ENCODE measurements around the gene MACF1. TPM values are rescaled to one million over a fixed set of nuclear protein-coding genes. Genes with fewer than 3 reads are reported as not detected.
A peak's percentile ranks its signal among the peaks of the same experiment; 100 is the strongest.

Gene MACF1
- total and polyA plus RNA-seq, 4 donors, result 23.3 to 216 (median 51.2) TPM

GRCh38 chr1:39484564-39484963 is 280.1 kb downstream of the MACF1 start:
- no peak for TF ChIP-seq HNF4G (IDR thresholded peaks at IDR 0.05)
- no peak for TF ChIP-seq ZBTB33 (IDR thresholded peaks at IDR 0.05)
- no peak for TF ChIP-seq MAX (IDR thresholded peaks at IDR 0.05)
- TF ChIP-seq RXRA (IDR thresholded peaks at IDR 0.05), result no peak
- TF ChIP-seq TAF1 (conservative IDR thresholded peaks at IDR 0.05), result no peak
- no peak for TF ChIP-seq CTCF (IDR thresholded peaks at IDR 0.05; ENCODE audit: low read depth, low read length, missing input control)
- no peak for TF ChIP-seq JUND (IDR thresholded peaks at IDR 0.05)
- no peak for TF ChIP-seq ATF3 (IDR thresholded peaks at IDR 0.05)
- TF ChIP-seq NR2F2 (IDR thresholded peaks at IDR 0.05), result no peak
- Histone ChIP-seq H3K4me1 (ENCODE audit: control insufficient read depth in 4 of 4, insufficient read depth in 4 of 4, low read length in 3 of 4) (no peaks in the 10 kb centered on the region), H3K27me3 (ENCODE audit: control insufficient read depth in 4 of 4, insufficient read depth in 4 of 4, low read length in 3 of 4) (no peaks in the 10 kb centered on the region), H3K9me3 (ENCODE audit: control insufficient read depth in 4 of 4, low read length in 3 of 4) (no peaks in the 10 kb centered on the region), H3K4me3 (ENCODE audit: low read depth in 1 of 3, low read length in 3 of 3) (no peak overlapping the region), H3K36me3 (ENCODE audit: control insufficient read depth in 4 of 4, insufficient read depth in 3 of 4, low read depth in 1 of 4, low read length in 3 of 4) (peaks cover 14 to 60% (median 57%) of the 10 kb centered on the region in 4 donors), H3K9ac (ENCODE audit: low read depth in 1 of 2, low read length in 2 of 2) (no peak overlapping the region), H3K27ac (ENCODE audit: low read depth in 1 of 2, low read length in 2 of 2) (no peak overlapping the region)
- 95% methylated on average over 7 of the region's 7 CpGs for WGBS
- no peak for DNase-seq (ENCODE audit: low spot score)

GRCh38 chr1:39485046-39485803 is 280.7 kb downstream of the MACF1 start:
- Histone ChIP-seq H3K27ac (ENCODE audit: low read depth in 1 of 2, low read length in 2 of 2) (no peak overlapping the region), H3K9ac (ENCODE audit: low read depth in 1 of 2, low read length in 2 of 2) (no peak overlapping the region), H3K4me1 (ENCODE audit: control insufficient read depth in 4 of 4, insufficient read depth in 4 of 4, low read length in 3 of 4) (no peaks in the 10 kb centered on the region), H3K9me3 (ENCODE audit: control insufficient read depth in 4 of 4, low read length in 3 of 4) (no peaks in the 10 kb centered on the region), H3K36me3 (ENCODE audit: control insufficient read depth in 4 of 4, insufficient read depth in 3 of 4, low read depth in 1 of 4, low read length in 3 of 4) (peaks cover 11 to 54% (median 51%) of the 10 kb centered on the region in 4 donors), H3K27me3 (ENCODE audit: control insufficient read depth in 4 of 4, insufficient read depth in 4 of 4, low read length in 3 of 4) (no peaks in the 10 kb centered on the region), H3K4me3 (ENCODE audit: low read depth in 1 of 3, low read length in 3 of 3) (no peak overlapping the region)
- TF ChIP-seq NR2F2 (IDR thresholded peaks at IDR 0.05), result peak; percentile 33
- no peak for TF ChIP-seq SP1 (IDR thresholded peaks at IDR 0.05)
- DNase-seq (ENCODE audit: low spot score), result no peak
- WGBS, result 78% methylated on average over 14 of the region's 14 CpGs

GRCh38 chr1:39488012-39488545 is 283.6 kb downstream of the MACF1 start:
- Histone ChIP-seq H3K9ac (ENCODE audit: low read depth in 1 of 2, low read length in 2 of 2) (no peak overlapping the region), H3K27me3 (ENCODE audit: control insufficient read depth in 4 of 4, insufficient read depth in 4 of 4, low read length in 3 of 4) (peaks cover 0 to 2% (median 0%) of the 10 kb centered on the region in 4 donors), H3K36me3 (ENCODE audit: control insufficient read depth in 4 of 4, insufficient read depth in 3 of 4, low read depth in 1 of 4, low read length in 3 of 4) (peaks cover 8 to 37% (median 34%) of the 10 kb centered on the region in 4 donors), H3K27ac (ENCODE audit: low read depth in 1 of 2, low read length in 2 of 2) (no peak overlapping the region), H3K4me3 (ENCODE audit: low read depth in 1 of 3, low read length in 3 of 3) (no peak overlapping the region), H3K9me3 (ENCODE audit: control insufficient read depth in 4 of 4, low read length in 3 of 4) (no peaks in the 10 kb centered on the region), H3K4me1 (ENCODE audit: control insufficient read depth in 4 of 4, insufficient read depth in 4 of 4, low read length in 3 of 4) (peaks cover 4 to 12% (median 7%) of the 10 kb centered on the region in 4 donors)
- 97% methylated on average over 5 of the region's 5 CpGs for WGBS
- no peak for DNase-seq (ENCODE audit: low spot score)
- TF ChIP-seq REST (IDR thresholded peaks at IDR 0.05) (no peak), ATF3 (IDR thresholded peaks at IDR 0.05) (no peak), CTCF (IDR thresholded peaks at IDR 0.05; ENCODE audit: low read depth, low read length, missing input control) (no peak), JUND (IDR thresholded peaks at IDR 0.05) (no peak), RXRA (IDR thresholded peaks at IDR 0.05) (no peak), GABPA (IDR thresholded peaks at IDR 0.05 in 1 of 2, conservative IDR thresholded peaks at IDR 0.05 in 1 of 2) (no peak), FOXA1 (IDR thresholded peaks at IDR 0.05) (no peak), MAX (IDR thresholded peaks at IDR 0.05) (no peak)
